GM03348 (cell line): Measurements from ENCODE around the gene C1QTNF5.
A peak's percentile ranks its signal among the peaks of the same experiment; 100 is the strongest.

Experiments
- DNase-seq: peaks from one replicate; pipeline ENCODE4 v3.0.0; 2012; ENCODE audit warnings: low spot score

The C1QTNF5 gene

DNA sequence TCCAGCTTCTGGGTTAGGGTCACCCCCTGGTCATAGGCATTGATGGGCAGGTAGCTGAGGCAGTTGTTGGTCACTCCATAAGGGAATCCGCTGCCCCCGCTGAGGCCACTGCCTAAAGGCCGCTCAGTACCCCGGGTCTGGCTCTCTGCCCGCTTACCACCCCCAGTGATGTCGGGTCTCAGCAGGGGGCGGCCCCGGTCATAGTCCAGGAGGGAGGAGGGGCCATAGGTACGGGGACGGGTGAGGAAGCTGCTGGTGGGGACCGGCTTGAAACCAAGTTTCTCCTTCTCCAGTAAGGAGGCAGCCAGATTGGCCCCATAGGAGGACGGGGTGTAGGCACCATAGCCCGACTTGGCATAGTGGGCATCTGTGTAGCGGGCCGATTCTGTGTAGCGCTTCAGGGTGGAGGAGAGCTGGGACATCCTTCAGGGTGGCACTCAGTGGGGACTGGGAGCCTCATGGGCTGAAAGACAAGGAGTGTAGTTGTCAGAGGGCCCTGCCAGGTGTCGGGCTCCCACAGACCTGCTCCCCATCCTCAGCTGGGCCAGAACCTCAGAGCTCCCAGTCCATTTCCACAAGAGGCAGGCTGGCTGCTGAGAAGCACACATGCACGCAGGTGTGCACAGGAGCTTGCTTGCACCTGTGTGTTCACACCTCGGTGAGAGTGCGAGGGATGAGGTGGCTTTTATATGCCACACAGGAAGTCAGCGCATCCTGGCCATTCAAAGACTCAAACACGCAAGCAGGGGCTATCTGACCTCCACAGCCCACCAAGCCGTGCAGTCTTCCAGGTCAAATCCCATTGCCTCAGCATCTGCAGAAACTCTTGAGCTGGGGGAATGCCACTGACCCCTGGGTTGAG, 32.6 kb upstream of the C1QTNF5 start:
- DNase-seq, result no peak

DNA sequence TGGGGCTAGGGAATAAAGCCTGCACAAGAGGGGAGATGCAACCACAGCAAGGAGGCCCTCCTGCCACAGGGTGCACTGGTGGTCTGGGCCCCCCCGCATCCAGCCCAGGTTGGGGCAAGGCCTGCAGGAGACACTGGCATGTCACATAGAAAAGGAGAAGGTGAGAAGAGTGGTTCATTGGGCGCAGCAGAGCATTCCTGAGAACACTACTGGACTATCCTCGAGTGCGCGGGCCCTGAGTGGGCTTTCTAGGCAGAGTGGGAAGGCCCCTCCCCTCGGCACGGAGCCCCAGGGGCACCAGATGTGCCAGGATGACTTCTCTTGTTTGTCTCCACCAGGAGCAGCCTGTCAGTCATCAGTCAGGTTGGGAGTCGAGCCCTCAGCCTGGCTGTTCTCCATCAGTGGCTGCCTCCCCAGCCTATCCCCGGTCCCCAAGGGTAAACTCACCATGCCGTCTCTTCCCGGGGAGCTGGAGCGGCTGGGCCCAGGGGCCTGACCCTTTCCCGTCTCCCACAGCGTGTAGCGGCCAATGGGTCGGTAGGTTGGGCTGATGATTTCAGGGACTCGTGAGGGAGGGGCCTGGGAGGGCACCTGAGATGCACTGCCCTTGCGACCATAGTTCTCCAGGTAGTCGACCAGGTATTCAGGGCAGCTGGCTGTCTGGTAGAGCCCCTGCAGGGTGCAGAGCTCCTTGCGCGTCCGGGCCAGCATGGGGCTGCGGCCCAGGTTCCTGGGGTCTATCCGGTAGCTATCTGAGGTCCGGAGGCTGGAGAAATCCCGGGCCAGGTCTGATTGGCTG, 31.8 kb upstream of the C1QTNF5 start:
- no peak for DNase-seq

DNA sequence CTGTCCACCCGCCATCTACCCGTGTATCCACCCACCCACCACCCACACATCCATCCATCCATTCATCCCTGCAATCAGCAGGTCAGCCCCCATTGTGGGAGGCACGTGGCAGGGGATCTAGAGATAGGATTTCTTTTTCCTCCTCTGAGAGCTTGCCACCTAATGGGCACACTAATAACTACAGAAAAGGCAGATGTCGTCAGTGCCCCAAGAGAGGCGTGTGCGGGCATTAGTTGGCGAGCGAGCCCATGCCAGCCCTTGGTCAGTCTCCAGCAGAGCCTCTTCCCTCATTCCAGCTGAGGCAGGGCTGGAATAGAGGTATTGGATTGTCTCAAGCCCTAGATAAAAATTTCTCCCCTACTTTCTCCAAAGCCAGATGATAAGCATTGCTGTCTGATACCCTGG, 31.1 kb upstream of the C1QTNF5 start:
- DNase-seq, result no peak

DNA sequence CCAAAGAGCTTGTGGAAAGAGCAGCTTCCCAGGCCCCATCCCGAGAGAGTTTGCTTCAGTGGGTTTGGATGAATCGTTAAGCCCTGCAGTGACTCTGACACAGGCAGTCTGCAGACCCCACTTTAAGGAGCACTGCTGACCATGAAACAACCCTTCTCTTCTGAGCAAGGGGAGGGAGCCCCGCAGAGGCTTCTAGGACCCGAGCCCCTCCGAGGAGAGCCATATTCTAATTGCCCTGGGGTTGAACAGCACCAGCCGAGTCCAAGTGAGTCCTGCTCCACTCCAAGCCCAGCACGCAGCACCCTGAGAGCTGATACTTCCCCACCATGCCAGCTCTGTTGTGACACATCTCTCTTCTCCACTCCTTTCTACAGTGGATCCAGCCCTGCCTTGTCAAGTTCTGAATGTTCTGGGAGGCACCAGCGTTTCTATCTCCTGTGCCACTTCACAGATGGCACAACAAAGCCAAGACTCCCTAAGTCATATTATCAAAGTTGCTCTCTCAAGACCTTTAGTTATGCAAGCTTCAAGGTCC, 30.5 kb upstream of the C1QTNF5 start:
- DNase-seq, result no peak

DNA sequence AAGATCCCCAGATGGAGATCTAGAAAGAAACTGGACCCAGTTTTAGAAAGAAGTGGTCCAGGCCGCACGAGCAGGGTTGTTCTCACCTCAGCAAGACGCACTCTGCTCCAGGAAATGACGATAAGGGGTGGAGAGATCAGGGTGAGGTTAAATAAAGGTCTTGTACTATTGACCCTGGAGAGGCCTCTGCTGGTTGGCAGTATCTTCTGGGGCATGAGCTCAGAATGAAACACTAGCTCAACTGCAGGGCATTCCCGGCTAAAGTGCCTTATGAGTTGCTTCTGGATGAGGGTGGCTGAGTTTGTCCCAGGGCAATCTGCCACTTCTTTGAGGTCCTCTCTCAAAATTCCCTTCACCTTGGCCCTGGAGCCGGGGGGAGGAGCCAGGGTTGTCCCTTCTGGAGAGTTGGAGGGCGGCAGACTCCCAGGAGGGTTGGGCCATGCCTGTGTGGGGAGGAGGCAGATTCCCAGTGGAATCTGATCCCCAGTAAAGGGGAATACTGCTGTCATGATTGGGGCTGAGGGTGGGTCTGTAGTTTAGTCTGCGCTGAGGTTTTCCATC, 29.9 kb upstream of the C1QTNF5 start:
- no peak for DNase-seq

DNA sequence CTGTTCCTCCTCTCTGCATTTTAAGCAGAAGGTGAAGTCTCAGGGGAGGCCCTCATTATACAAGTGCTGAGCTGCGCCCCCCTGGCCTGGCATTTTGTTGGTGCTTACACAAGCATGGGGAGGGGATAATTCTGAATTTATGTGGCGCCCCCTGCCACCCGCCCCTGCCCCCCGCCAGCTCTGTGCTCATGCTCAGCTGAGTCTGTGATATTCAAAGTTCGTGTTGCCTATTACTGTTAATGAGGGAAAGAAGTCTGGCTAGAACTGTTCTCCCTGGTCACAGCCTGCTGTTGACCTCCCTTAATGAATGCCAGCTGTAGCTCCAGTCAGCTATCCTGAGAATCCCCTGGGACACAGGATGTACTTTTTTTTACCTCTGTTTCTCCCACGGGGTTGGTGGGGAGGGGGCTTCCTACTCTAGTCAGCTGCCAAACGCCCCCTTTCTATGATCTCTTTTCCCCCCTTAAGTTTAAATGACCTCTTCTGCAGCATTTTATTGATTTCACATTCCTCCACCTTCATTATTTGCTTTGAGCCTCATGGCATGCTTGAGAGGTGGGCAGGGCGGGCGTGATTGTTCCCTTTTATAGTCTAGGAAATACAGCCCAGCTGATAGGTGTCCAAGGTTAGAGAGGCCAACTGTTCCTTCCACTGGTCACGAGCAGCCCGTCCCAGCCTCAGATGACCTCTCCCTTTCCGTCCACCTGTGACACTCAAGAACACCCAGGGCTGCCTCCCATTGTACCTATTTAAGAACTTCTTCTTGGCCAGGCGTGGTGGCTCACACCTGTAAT, 28.6 kb upstream of the C1QTNF5 start:
- peak; percentile 46 for DNase-seq

DNA sequence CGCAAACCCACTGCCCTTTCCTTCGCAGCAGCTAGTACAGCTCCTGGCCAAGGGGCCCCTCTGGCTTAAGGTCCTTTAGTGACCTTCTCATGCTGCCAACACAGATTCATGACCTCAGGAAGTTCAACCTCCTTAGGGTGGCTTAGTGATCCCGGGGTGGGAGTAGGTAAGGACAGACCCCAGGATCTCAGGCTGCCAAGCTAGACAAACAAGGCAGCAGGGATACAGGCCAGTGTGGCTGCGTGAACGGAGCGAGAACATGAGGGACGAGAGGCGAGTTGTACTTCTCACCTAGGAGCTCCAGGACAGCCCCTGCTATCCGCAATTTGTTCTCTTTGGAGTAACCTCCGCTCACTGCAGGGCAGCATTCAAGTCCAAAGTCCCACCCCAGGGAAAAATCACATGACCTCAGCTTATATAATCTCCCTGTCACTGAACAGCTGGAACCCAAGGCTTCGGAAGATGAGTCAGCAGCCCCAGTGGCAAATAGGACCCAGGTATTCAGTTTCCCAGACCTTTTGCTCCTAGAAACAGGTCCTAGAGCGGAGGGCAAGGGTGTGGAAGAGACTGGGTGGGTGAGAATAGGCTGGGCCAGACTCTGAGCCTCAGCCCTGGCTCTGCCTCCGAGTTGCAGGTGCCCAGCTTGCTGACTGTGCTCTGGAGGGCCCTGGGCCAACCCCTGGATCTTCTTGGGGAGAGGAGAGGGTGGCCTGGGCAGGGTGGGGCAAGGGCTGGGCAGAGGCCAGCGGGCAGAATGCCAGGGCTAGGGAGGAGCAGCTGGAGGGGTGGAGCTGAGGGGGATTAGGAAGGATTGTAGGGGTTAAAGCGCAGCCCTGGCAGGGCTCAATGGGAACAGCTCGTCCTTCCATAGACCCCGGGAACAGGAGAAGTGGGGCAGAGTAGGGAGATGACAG, 27.7 kb upstream of the C1QTNF5 start:
- DNase-seq, result no peak

DNA sequence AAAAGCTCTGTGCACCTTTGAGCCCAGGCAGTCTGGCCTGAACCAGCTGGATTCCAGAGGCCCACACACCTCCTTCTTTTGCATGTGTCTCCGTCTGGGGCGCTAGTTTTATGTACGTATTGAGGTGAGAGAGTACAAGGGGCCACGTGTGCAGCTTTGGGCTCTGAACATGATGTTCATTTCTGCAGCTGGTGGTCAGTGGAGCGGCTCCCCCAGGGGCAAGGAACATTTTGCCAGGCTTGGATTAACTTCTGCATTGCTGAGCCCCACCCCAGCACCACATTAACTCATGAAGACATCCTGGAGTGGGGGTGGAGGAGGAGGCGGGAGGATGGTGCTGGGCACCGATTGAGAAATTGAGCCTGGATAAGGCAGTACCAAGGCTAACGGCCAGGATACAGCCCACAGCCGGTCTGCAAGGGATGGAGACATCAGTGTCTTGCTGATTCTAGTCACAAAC, 27.0 kb upstream of the C1QTNF5 start:
- no peak for DNase-seq

DNA sequence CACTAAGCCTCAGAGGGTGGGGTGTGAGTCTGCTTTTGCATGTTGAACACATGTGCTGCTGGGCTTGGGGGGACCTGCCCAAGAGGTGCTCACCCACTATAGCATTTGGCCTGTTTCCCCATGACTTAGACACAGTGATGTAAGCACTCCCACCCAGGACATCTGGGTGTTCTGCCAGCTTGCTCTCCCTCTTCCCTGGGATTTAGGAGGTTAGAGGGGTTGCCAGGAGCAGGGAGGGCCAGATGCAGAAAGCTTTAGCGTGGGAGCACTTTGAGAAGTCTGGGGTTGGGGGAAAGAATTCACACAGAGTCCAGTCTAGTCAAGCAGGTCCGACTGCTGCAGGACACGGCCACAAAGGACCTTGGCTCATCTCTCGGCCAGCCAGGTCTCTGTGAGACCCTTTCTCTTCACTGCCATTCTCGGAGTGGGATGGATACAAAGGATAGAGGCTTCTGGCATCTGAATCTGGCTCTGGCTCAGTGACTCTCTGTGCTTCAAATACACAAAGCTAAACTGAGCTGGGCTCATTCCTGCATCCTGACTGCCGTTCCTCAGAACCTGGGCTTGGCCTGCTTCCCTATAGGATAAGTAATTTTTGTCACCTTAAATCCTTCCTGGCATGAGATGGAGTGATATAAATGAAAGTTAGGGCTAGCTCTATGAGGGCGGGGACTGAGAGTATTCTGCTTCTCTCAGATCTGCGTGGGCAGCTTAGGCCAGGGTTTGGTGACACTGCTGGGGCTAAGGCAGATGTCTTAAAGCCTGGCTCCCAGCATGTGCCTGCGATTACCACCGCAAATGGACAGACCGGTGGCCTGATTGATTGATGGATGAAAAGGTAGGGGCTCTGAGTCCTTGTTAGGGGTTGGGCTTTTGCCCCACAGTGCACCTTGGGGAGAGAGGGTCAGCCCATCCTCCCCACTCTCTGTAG, 26.3 kb upstream of the C1QTNF5 start:
- no peak for DNase-seq

DNA sequence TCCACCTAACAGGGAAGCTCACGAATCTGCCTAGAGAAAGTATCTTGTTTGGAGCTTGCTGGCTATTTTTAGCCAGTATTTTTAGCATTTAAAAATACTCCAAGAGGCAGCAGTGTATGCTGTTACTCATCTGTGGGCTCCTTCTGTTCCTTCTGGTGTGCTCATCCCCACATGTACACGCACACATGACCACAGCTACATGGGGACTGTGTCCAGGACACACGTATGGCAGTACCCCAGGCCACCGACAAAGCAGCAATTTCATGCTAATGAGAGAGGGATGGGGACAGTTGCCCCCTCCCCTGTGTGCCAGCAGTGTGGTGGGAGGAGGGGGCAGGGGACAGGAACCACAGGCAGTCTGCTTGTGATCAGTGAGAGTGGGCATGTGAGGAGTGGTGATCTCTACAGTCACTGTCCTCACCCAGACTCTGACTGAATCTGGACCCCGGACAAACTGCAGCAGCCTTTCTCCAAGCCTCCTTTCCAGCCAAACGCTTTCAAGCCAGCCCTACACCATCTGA, 24.4 kb upstream of the C1QTNF5 start:
- peak; percentile 49 for DNase-seq

DNA sequence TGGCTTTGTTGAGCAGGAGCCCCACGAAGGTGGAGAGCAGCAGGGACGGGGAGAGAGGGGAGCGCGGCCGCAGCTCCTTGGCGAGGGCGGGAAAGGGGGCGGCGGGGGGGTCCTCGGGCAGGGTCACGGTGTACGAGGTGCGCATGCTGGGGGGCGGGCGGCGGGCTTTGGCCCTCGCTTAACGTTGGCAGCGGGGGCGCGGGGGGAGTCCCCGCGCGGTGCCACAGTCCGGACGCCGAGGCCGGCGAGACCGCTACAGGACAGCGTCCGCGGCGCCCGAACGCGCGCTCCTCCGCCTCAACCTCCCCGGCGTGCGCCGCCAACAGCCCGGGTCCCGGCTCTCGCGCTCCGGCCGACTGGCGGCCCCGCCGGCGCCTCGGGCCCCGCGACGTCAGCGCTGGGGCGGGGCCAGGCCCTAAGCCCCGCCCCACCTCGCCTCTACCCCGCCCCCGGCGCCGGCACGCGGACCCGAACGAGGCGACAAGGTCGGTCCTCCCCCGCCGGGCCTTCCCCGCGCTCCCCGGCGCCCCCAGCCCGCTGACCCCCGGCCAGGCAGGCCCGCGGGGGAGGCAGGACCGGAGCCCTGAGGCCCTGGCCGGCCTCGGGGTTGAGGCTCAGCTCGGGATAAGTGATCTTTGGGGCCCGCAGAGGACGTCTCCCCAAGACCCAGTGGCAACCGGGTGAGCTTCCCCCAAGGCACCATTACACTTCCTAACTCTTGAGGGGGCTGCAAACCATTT, 23.3 kb upstream of the C1QTNF5 start:
- DNase-seq, result peak; percentile 94

DNA sequence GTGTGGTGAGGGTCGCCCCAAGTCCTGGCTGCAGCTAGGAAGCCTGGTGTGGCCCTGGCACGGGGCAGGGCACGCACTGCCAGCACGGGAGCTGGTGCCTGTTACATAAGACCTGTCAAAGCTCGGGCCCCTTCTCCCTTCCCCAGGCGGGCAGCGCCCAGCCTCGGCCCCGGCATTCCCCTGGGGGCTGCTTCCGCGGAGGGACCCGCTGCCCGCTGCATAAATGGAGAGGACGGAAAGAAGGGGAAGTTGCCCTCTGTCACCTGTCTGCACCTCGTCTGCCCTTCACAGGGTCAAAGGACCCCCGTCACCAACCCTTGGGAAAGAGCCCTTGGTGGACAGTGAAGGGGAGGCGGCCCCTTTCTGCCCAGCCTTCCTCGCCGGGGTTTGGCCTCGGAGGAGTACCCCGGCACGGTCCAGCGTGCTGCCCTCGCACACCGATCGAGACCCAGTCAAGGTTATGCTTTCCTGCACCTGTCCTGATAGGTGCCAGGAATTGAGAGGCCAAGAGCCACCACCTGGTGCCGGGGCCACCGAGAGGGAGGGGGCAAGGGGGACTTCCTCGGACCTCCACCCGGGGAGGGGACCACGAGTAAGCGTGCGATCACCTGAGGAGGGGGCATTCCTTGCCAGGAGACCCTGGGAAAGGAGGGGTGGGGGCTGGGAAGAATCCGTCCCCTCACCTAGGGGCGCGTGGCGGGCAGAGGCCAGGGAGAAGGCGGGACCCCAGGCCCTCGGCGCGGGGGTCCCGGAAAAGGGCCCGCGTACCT, 22.6 kb upstream of the C1QTNF5 start:
- no peak for DNase-seq

DNA sequence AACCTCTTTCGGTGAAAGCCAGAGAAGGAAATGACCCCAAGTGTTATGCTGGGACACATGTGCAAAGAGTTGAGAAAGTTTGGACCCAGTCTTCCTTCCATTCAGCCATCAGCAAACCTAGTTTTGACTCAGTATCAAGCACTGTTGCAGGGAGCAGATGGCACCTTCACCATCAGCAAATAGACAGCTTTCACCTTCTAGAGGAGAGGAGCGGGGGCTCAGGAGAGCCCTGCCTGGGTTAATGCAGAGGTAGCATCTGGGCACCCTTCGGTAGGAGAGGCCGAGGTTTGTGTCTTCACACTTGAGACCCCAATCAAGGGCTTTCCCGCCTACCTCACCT, 22.0 kb upstream of the C1QTNF5 start:
- no peak for DNase-seq

DNA sequence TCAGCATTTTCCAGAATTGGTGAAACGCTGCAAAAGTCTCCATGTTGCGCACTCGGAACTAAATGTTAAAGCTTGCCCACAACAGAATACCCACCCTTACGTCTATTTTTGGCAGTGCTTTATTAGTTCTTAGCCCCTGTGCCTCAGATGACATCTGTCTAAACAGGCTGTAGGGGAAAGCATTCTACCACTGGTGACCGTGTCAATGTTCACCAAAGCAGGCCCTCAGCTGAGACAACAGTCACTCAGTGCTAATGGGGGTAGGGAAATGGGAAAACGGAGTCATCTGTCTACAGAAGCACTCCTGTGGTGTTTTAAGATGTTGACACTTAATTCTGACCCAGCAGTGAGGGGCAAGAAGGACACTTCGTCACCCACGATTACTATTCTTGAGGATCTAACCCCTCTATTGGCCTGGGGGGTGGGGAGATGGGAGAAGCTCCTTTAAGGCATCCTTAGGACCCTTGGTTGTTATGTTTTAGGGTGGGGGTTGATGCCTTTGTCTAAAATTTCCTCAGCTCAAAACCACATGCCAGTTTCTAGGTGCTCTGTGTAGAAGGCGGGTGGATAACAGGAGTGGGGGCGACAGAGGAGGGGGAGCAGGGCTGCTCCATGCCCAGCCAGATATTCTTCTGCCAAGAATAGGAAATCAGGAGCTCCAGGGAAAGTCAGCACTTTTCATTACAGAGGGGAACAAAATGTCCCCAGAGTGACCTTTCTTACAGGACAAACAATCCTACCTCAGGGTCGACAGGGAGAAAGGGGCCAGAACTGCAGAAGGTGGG, 21.4 kb upstream of the C1QTNF5 start:
- no peak for DNase-seq

DNA sequence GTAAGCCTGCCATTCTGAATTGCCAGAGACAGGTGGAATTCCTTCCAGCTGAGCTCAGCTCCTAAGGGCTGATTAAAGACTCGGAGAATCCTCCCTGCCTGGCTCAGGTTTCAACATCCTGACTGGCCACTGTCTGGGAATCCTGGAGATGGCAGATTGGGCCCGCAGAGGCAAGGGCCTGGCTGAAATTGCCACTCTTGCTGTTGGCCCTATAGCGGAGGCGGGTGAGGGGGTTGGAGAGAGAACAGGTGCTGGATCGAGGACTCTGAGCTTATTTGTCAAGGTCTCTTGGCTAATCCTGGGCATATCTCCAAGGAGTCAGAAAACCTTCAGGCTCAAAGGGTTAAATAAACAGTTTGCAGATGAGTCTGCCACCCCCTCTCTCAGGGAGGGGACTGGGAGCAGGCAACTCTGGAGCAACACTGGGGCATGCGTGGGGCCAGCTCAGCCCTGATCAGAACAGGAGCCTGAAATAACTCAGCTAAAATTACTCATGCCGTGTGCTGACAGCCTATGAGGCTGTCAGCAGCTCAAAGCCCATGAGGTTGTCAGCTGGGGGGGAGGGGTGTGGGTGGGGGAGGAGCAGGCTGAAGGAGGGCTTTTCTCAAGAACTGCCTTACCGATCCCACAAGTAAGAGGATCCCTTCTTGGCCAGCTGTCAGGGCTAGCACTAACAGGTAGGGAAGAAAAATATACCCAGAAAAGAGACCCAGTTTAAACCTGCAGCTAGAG, 20.5 kb upstream of the C1QTNF5 start:
- peak; percentile 80 for DNase-seq
